Measurements from ENCODE around the gene BCL11B.
A peak's percentile ranks its signal among the peaks of the same experiment; 100 is the strongest.

The BCL11B gene

DNA sequence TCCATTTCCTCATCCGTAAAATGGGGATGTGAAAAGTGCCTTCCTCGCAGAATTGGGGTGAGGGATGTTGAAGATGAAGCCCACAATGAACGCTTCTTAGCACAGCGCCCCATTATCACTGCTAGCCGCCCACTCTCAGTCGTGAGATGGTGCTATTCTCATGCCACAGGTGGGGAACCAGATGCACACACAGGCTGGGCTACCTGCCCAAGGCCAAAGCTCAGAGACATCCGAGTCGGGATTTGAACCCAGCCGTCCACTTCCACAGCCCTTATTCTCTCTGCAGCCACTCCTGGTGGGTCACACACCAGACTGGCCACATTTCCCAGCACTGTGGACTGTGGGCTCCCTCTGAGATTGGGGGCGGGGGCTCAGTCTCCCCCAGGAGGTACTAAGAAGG is 55.8 kb downstream of the BCL11B start:
- DNase-seq = no peak

DNA sequence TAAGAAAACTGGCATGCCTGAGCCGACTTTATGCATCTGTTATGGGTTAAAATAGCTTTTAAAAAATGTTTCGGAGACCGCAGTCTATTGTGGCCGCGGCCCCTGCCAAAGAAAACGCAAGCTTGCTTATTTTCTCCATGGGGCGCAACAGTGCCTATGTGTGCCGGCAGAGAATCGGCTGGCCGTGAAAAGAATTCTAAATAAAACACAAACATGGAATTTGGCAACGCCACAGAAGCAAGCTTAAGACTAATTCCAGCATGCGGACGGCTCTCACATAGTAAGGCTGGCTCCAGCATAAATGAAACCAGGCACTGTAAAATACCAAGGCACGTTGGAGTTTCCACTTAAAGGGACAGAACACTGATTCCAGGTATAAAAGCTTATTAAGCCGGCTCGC is 56.7 kb downstream of the BCL11B start:
- DNase-seq = peak; percentile 68

DNA sequence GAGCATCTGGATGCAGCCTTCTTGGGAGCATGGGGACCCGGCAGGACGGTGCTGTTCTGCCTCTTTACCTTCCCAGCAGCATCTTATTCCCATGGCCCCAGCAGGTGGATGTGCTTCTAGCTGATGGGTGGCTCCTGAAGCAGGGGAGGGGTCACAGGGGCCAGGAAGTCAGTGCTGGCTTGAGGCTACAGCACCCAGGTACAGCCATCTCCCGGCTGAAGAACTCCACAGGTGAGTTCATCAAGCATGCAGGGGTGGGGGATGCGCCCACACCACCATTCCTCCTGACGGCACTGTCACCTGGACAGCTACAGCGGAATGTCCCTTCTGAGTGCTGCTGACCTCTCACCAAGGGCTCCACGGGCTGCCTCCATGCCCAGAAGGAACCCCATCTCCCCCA is 57.3 kb downstream of the BCL11B start:
- DNase-seq = no peak

DNA sequence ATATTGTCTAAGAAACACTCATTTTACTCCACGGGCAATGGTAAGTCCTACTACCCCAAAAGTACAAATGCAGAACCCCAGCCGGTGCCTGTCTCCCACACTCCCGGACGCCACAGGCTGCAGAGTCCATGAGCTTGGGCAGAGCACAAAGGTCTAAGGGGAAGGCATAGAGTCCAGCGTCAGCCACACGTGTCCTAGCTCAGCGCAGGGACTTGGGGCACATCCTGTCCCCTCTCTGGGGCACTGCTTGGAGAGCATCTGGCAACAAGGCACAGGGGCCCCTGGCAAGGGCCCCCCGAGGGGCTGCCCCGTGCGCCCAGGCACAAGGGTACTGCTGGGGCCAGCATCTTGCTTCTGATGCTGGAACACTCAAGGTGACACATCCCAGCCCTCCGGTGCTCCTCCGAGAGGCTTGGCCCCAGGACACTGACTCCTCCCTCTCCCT is 58.4 kb downstream of the BCL11B start:
- no peak for DNase-seq

DNA sequence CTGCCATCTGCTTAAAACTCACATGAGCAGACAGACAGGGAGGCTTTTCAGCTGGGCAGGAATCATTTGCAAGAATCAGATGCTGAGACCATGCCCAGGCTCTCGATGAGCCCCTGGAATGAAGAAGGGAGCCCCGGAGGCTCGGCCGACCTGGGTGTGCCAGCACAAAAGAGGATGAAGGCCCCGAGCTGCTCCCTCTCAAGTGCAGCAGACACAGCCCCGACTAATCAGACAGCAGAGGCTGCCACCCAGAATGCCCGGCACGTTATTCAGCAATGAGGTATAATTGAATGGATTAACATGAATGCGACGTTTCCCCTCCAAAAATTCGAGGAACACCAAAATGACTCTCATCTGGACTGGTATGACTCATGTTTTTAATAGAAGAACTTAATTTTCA is 58.9 kb downstream of the BCL11B start:
- DNase-seq = no peak

- no peak for DNase-seq
Observed at GRCh38 chr14:99212646-99213045, 59.4 kb downstream of the BCL11B start.

- DNase-seq = no peak
Observed at GRCh38 chr14:99212199-99212598, 59.8 kb downstream of the BCL11B start.

DNA sequence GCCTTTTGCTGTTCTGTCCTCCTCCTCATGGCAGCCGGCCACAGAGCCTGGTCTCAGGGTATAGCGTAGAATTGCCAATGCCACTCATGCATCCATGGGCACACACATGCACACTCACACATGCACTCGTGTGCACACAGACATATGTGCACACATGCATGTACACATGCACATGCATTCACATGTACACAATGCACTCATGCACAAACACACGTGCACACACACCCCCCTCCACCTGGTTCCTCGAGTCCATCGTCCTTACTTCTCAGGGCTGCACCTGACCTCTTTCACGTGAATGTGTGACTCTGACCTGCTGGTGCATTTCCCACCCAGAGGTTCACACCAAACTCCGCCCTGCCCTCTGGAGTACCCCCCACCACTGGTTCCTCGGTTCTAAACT is 60.6 kb downstream of the BCL11B start:
- DNase-seq = no peak

DNA sequence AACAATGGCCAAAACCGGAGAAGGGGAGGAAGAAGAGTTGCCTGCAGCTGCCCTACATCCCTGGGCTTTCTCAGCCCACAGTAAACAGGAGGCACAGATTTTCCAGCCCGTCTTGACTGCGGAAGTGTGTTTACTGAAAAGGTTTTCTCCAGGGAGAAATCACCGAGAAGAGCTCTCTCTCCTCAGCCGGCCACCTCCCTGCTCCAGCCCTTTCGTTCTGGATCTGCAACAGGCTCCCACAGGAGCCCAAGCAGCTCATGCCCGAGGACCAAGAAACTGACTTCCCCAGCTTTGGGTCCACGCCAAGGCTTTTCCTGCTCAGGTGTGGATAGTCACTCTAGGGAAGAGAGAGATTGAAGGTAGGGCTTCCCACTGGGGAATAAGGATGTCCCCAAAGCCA is 61.7 kb downstream of the BCL11B start:
- no peak for DNase-seq

GRCh38 chr14:99209409-99209808 is 62.6 kb downstream of the BCL11B start:
- DNase-seq = no peak

GRCh38 chr14:99208318-99208717 is 63.7 kb downstream of the BCL11B start:
- DNase-seq = no peak

GRCh38 chr14:99207456-99207855 is 64.5 kb downstream of the BCL11B start:
- no peak for DNase-seq

DNA sequence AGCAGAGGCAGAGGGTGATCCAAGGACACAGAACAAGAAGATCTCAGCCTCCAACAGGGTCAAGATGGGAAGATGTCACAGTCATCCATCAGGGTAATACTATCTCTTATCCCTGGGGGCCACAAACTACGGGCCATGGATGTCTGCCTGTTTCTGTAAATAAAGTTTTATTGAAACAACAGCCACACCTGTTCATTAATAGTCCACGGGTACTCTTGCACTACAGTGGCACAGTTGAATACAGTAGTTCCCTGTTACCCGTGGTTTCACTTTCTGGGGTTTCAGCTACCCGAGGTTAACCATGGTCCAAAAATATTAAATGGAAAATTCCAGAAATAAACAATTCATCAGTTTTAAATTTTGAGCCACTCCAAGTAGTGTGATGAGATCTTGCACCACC is 65.9 kb downstream of the BCL11B start:
- DNase-seq = no peak

- DNase-seq = no peak
Observed at GRCh38 chr14:99205086-99205688, 66.8 kb downstream of the BCL11B start.

DNA sequence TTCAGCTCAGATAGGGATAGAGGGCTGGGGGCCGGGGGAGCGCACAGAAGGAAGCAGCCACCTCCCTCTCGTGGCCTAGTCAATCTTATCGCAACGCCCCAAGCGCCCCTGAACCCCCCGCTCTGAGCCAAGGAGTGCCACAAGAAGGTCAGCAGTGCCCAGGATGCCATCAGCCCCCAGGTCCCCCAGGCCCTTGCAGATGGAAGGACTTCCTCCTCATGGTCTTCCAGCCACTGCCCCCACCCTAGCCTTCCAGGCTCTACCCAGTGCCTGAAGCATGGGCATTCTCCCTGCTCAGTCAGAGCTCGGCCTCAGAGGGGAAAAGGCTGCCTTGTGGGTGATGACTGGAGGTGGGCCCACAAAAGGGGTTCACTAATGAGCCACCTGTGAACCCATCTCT is 68.2 kb downstream of the BCL11B start:
- DNase-seq = no peak

- no peak for DNase-seq
Observed at GRCh38 chr14:99203080-99203479, 68.9 kb downstream of the BCL11B start.

GRCh38 chr14:99202516-99202915 is 69.5 kb downstream of the BCL11B start:
- DNase-seq = no peak

- DNase-seq = no peak
Observed at GRCh38 chr14:99201351-99202073, 70.5 kb downstream of the BCL11B start.

DNA sequence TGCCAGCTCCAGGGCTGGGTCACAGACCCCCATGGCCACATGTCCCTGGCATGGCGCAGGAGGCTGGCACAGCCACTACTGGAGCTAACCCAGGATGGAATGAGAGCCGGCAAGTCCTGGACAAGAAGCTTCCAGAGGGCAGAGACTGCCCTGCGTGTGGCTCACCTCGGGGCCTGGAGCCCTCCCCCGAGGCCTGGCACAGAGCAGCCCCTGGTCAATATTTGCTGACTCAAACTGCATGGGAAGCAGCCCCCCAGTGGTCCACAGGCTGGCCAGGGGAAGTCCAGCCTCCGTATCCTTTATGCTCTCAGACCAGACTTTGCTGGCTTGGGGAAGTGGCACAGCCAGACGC is 71.4 kb downstream of the BCL11B start:
- DNase-seq = no peak

DNA sequence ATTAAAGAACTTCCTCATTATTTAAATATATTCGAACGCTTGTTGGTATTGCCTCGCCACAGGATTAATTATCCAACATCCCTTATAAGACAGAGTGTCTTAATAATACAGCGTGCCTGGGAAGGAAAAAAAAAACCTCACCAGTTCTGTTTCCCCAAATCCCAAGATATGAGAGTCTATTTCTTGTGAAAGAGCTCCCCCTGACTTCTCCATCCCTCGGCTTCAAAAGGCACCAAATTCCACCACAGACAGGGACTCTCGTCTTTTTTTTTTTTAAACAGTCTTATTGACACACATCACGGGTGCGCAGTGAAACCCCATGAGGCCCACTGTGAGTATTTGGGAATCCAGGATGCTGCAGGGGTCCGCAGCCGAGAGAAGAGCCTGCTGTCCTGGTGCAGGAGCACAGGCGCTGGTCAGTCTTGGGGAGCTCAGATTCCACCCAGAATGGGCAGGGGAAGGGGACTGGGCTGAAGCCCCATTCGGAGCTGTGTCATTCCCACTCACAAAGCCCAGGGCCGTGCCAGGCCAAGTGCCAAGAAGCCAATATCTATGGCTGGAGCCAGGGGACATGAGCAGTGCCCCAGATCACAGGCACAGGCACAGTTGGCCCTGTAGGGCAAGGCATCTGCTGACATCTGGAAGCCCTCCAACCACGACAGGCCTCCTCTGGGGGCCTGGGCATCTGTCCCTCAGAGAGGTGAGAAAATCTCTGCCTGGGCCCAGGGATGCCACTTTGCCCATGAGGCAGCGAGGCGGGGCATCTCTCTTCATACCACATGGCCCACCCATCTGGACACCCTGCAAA is 71.9 kb downstream of the BCL11B start:
- DNase-seq = no peak

- no peak for DNase-seq
Observed at GRCh38 chr14:99198746-99199502, 73.1 kb downstream of the BCL11B start.

- DNase-seq = no peak
Observed at GRCh38 chr14:99196310-99196650, 75.7 kb downstream of the BCL11B start.

- no peak for DNase-seq
Observed at GRCh38 chr14:99195602-99196309, 76.2 kb downstream of the BCL11B start.
